ENCODE data around the gene ALX3. TPM values are rescaled to one million over a fixed set of nuclear protein-coding genes. Genes with fewer than 3 reads are reported as not detected.

Gene ALX3
- total and polyA plus RNA-seq, 10 donors, result 0.10 to 0.12 TPM; not detected in 8

- intact Hi-C loops (cut with DNase I; ENCODE audit: low total_unique reads), result no loop called here
- Histone ChIP-seq H3K4me3 (peak overlapping the region; percentile 81 to 100 (median 92)), H3K27ac (peak overlapping the region; percentile 83 to 95 (median 92)), H3K9me3 (no peaks in the 10 kb centered on the region), H3K27me3 (replicated peaks in 1 of 7) (no peaks in the 10 kb centered on the region), H3K4me1 (peaks cover 19 to 63% (median 44%) of the 10 kb centered on the region in 6 donors), H3K36me3 (peaks cover 6 to 41% (median 23%) of the 10 kb centered on the region in 6 donors)
- TF ChIP-seq CTCF (IDR thresholded peaks at IDR 0.05 in 8 of 11, conservative IDR thresholded peaks at IDR 0.05 in 3 of 11) (no peak), POLR2A (IDR thresholded peaks at IDR 0.05) (no peak), POLR2AphosphoS5 (IDR thresholded peaks at IDR 0.05) (no peak)
- WGBS, 5 donors, result 10 to 11% (median 10%) methylated on average over 16 of the region's 16 CpGs
- no peak for DNase-seq
These were observed 35.2 kb downstream of the ALX3 start for GRCh38 chr1:110035236-110035752.

GRCh38 chr1:110034451-110035235 lies 35.8 kb downstream of the ALX3 start, which contains the start of gene STRIP1:
Gene STRIP1, plus strand, starts transcription at chr1:110034624. Its CDS starts 14 bp downstream, at chr1:110034638.
- TF ChIP-seq POLR2A (IDR thresholded peaks at IDR 0.05), result no peak
- TF ChIP-seq POLR2AphosphoS5 (IDR thresholded peaks at IDR 0.05), result peak; percentile 84 to 98 (median 90)
- TF ChIP-seq CTCF (IDR thresholded peaks at IDR 0.05 in 8 of 11, conservative IDR thresholded peaks at IDR 0.05 in 3 of 11), result peak in 3 of 11 experiments; percentile 34 to 46 (median 43)
- DNase-seq, result peak; percentile 97
- WGBS, 5 donors, result 0% methylated on average over 33 to 66 of the region's 66 CpGs
- Histone ChIP-seq H3K27ac (peak within 1 kb of the TSS; percentile 83 to 95 (median 92)), H3K9me3 (no peaks in the 10 kb centered on the region), H3K36me3 (peaks cover 6 to 35% (median 17%) of the 10 kb centered on the region in 6 donors), H3K4me3 (peak within 1 kb of the TSS; percentile 81 to 100 (median 92)), H3K4me1 (peaks cover 19 to 69% (median 48%) of the 10 kb centered on the region in 6 donors), H3K27me3 (replicated peaks in 1 of 7) (no peaks in the 10 kb centered on the region)
- intact Hi-C loops (cut with DNase I; ENCODE audit: low total_unique reads), result no loop called here

- Histone ChIP-seq H3K27me3 (replicated peaks in 1 of 7) (no peaks in the 10 kb centered on the region), H3K9me3 (no peaks in the 10 kb centered on the region), H3K36me3 (peaks cover 5 to 29% (median 11%) of the 10 kb centered on the region in 6 donors), H3K4me3 (peak overlapping the region; percentile 81 to 100 (median 92)), H3K4me1 (peaks cover 19 to 73% (median 50%) of the 10 kb centered on the region in 6 donors), H3K27ac (peak overlapping the region; percentile 83 to 95 (median 92))
- WGBS, 5 donors, result 27 to 43% (median 35%) methylated on average over 4 of the region's 4 CpGs
- TF ChIP-seq POLR2AphosphoS5 (IDR thresholded peaks at IDR 0.05) (no peak), POLR2A (IDR thresholded peaks at IDR 0.05) (no peak), CTCF (IDR thresholded peaks at IDR 0.05 in 8 of 11, conservative IDR thresholded peaks at IDR 0.05 in 3 of 11) (no peak)
- no peak for DNase-seq
- intact Hi-C loops (cut with DNase I; ENCODE audit: low total_unique reads), result no loop called here
These were observed 36.4 kb downstream of the ALX3 start for GRCh38 chr1:110034040-110034450.

- WGBS, 5 donors, result 80 to 90% (median 85%) methylated on average over 5 of the region's 5 CpGs
- Histone ChIP-seq H3K36me3 (peaks cover under 1 to 23% (median 4%) of the 10 kb centered on the region in 6 donors), H3K27me3 (replicated peaks in 1 of 7) (no peaks in the 10 kb centered on the region), H3K4me3 (peak overlapping the region in 1 of 8 donors; percentile 85), H3K27ac (peak overlapping the region in 5 of 8 donors; percentile 89 to 95 (median 94)), H3K4me1 (peaks cover 19 to 73% (median 50%) of the 10 kb centered on the region in 6 donors), H3K9me3 (no peaks in the 10 kb centered on the region)
- TF ChIP-seq CTCF (IDR thresholded peaks at IDR 0.05 in 8 of 11, conservative IDR thresholded peaks at IDR 0.05 in 3 of 11) (no peak), POLR2AphosphoS5 (IDR thresholded peaks at IDR 0.05) (no peak), POLR2A (IDR thresholded peaks at IDR 0.05) (no peak)
- intact Hi-C loops (cut with DNase I; ENCODE audit: low total_unique reads), result no loop called here
- no peak for DNase-seq
These were observed 37.1 kb downstream of the ALX3 start for GRCh38 chr1:110033421-110033820.

Measured in spleen (tissue), 11 donors.